Stimulated activated CD4-positive, alpha-beta T cell treated with anti-CD3 and anti-CD28 coated beads, TNF-alpha, amount 100 ng/mL, for 24 hours (primary cell): Measurements from ENCODE around the gene TTC33.

Source experiments
- DNase-seq, 3 experiments: peaks; one replicate each; pipeline ENCODE4 v3.0.0-alpha.2; 2020; ENCODE audit warnings: low read depth in 3 of 3

Gene TTC33

GRCh38 chr5:40521108-40521785 lies 234.5 kb downstream of the TTC33 start:
- no peak for DNase-seq

- peak in 1 of 3 experiments; percentile 14 for DNase-seq
Observed at GRCh38 chr5:40518485-40518917, 237.3 kb downstream of the TTC33 start.

DNA sequence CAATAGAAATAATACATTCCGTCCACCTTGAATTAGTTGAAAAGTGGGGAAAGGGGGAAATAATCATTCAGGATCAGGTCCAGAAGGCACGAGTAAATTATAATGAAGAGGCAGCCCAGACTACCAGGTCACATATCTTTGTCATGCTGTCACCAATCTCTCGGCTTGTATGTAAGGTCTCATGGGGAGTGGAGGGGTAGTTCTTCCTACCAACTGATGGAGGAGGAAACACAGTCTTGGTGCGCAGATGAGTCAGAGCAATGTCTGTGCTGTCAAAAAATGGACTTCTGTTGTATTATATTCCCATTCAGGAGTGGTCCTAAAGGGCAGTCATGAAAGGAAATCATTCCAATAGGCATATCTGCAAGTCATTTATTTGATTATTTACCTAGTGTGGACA lies 240.3 kb downstream of the TTC33 start:
- DNase-seq = no peak

GRCh38 chr5:40514976-40515375 lies 240.8 kb downstream of the TTC33 start:
- no peak for DNase-seq

DNA sequence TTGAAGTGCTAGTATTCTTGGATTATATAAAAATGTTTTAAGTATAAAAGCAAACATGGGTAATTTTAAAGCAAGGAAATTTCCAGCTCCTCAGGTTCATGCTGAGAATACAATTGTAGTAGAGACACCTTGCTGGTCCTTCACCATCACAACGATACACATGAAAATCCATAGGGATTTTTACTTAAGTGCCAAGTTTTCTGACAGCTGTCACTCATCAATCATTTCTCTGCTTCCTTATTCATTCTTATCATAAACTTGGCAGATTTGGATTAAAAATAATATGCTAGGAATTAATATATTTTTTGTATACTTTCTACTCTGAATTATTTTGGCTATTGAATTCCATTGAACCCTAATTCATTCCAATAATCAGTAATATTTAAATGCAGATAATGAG lies 244.0 kb downstream of the TTC33 start:
- DNase-seq = no peak

GRCh38 chr5:40507095-40507494 lies 248.7 kb downstream of the TTC33 start:
- DNase-seq = no peak

DNA sequence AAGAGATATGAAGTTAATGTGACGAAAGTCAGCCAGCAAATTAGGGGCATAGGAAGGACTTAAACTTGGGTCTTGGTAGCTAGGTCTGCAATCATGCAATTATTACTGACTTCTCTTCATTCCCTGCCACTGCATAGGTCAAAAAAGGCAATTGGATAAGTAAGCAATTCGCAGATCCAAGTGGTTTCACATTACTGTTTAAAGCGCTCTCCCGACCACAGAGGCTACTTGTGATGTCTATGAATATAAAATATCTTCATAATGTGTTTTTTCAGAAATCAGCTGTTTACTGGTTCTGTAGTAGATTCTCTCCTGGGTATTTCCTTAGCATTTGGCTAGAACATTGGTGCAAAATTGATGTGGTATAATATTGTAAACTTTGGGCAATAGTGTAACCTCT lies 250.7 kb downstream of the TTC33 start:
- DNase-seq = no peak

DNA sequence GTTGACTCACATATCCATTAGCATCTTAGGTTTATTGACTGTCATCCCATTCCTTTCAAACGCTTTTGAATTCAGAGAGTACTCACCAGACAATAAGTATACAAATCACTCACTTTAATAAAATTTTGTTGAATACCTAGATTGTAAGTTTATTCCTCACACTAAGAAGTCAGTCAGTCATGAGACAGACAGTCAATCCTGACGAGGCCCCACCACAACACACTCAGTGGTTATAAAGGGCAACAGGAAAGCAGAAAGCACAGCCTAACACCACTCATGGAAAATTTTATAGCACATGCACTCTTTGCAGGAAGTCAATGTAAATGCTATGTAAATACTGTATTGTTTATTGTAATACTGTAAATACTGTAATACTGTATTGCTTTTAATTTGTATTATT lies 252.3 kb downstream of the TTC33 start:
- peak in 1 of 3 experiments; percentile 38 for DNase-seq

DNA sequence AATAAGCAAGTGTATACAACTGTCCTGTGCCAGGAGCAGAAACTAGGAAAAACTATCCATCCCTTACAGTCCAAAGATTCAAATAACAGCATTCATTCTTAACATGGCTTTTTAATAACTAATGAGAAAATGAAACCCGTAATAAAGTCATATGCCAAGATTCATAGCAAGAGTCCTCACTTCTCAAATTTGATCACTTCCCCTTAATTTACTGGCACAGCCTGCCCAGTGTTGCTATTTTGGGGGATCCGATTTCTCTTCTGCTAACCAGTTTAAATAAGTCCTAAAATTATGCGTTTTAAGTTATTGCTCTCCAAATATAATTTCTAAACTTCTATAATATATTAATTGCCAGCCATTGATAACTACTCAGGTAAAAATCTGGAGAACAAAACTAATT lies 253.0 kb downstream of the TTC33 start:
- no peak for DNase-seq

DNA sequence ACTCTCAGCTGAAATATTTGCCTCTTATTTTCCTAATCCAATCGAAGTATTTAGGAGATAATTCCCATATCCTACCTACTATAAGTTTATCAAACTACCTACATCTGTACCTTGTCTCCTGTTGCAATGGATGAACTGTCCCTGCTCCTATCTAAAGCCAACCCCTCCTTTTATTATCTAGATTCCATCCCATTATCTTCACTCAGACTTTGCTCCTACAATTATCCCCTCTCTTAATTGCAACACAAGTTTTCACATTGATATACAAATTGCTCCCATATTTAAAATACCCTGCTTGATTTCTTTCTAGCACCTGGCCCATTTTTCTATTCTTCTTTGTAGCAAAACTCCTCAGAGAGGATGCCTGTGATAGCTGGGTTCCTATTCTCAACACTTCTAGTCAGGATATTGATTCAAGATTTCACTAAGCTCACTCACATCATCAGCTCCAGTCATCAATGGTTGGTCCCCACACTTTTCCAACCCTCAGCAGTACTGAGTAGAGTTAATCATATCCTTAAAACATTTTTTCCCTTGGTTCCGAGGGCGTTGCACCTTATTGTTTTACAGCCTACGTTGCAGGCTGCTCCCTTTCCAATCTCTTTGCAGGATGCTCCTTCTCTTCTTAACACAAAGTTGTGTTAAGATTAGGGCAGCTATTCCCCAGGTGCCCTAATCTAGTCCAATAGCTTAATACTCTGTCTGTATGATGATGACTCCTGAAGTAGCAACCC lies 253.9 kb downstream of the TTC33 start:
- no peak for DNase-seq

DNA sequence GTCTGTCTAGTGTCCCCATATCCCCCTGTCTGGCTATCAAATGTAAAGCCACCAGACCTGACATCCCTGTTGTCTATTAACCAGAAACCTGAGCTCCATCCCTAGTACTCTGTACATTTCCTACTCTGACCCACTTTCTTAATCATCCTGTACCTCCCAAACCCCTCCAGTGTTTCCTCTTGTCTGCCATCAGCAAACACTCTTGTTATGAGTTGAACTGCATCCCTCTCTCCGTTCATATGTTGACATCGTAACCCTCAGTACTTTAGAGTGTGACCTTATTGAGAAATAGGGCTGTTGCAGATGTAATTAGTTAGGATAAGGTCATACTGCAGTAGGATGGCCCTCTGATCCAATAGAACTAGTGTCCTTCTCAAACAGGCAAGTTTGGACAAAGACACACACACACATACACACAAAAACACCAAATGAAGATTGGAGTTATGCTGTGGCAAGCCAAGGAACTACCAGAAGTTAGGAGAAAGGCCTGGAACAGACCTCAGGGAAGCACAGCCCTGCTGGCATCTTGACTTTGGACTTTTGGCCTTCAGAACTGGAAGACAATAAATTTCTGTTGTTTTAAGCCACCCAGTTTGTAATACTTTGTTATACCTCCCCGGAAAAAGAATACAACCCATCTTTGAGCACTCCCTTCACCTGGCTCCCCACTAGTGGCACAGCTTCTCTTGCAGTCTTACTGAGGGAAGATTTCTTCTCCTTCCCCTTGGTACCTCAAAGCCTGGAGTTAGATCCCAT lies 256.1 kb downstream of the TTC33 start:
- DNase-seq = no peak

- no peak for DNase-seq
Observed at GRCh38 chr5:40499007-40499406, 256.8 kb downstream of the TTC33 start.

DNA sequence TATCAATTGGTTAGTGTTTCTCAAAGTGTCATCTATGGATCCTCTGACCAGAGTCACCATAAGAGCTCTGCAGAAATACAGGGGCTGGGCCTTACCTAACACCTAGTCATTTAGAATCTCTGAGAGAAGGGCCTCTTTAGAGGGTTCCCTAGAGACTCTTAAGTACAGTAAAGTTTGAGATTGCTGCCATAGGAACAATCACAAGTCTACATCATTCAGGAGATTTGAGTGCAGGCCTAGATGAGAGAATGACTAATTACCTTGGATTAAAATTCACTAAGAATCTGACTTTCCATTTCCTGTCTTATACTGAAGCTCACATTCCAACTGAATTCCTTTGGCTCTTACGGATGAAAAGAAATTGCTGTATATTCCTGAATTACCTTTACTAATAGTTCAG lies 258.2 kb downstream of the TTC33 start:
- no peak for DNase-seq

GRCh38 chr5:40495237-40495635 lies 260.5 kb downstream of the TTC33 start:
- no peak for DNase-seq

DNA sequence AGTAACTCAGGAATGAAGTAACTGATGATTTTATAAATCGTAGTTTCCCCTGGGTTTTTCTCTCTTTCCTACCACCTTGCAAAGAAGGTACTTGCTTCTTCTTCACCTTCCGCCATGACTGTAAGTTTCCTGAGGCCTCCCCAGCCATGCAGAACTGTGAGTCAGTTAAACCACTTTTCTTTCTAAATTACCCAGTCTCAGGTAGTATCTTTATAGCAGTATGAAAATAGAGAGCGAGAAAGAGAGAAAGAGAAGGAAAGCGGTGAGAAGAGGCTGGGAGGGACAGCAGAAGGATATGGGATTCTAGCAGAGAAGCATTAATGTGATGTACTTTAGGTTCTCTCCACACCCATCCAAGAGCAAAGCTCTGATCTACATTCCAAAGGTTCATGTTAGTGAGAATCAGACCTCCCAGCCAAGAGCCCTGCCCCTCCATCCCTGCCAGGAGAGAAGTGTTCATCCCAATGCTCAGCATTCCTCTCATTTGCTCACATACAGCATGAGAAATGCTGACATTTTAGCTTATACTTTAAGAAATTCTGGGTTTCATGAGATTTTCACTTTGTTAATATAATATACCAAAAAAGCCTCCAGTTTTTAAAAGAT lies 261.0 kb downstream of the TTC33 start:
- DNase-seq = no peak

DNA sequence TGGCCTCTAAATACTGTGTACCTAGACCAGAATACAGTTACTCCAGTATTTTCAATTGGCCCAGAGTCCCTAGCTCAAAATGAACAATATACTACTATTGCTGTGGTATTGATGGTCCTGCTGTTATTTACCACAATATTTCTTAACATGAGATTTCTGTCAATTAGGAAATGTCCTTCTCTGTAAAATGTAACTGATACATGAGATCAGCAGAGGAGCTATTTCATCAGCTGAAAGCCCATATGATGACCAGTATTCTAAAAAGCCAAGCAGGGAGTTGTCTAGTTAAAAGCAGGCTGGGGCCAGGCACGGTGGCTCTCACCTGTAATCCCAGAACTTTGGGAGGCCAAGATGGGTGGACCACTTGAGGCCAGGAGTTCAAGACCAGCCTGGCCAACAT lies 263.7 kb downstream of the TTC33 start:
- DNase-seq = no peak

DNA sequence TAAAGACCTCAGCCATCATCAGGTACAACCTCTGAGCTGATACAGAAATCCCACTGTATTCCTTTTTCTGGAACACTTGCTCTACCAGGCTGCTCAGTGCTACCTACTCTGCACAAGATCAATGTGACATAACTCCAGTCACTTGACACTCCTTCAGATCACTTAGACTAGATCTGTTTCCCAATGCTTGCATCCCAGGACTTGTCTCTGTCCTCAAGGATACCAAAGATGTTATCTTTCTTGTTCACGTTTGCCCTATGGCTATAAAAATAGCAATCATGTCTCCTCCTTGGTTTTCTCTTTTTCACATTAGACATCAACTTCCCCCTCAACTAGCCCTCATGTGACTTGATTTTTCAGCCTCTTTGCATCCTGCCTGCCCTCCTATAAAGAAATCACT lies 264.1 kb downstream of the TTC33 start:
- DNase-seq = no peak

- no peak for DNase-seq
Observed at GRCh38 chr5:40490464-40491111, 265.2 kb downstream of the TTC33 start.

DNA sequence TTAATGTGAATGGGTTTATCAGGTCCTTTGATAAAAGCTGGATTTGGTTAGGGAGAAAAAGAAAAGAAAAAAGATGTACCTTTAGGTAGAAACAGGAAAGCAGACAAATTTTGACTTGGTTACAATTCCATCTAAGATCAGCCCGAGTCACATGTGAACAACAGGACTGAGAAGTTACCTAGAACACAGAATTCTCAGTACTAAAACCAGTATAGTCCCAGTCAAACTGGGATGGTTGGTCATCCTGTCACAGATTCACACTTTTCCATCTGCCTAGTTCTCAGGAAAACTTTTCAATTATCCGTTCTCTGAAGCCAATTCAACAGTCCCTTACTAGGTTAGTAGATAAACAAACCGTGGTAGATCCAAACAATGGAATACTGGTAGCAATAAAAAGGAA lies 266.3 kb downstream of the TTC33 start:
- DNase-seq = no peak

- DNase-seq = peak; percentile 23 to 57 (median 38)
Observed at GRCh38 chr5:40486437-40487275, 269.1 kb downstream of the TTC33 start.
